ENCODE data around the gene MRPL43. TPM values are rescaled to one million over a fixed set of nuclear protein-coding genes. Genes with fewer than 3 reads are reported as not detected.

MRPL43 gene
- total RNA-seq, 1 experiment from 2014 or later = 136 TPM

GRCh38 chr10:101031128-101031795 is 44.0 kb upstream of the MRPL43 start, which contains the start of the genes PDZD7 and SFXN3:
Gene PDZD7 (minus strand): TSS chr10:101031129. CDS start chr10:101030219, 910 bp downstream.
Gene SFXN3 (plus strand): TSS chr10:101031234. CDS start chr10:101034695, 3,461 bp downstream.
- Histone ChIP-seq H3K79me2 (ENCODE audit: insufficient read depth, low read length) (peaks cover 12% of the 10 kb centered on the region), H3K9me3 (ENCODE audit: control insufficient read depth in 1 of 2, insufficient read depth in 1 of 2, low read depth in 1 of 2, low read length in 2 of 2) (no peaks in the 10 kb centered on the region), H3K27ac (ENCODE audit: low read depth, low read length) (peak within 1 kb of the TSS; percentile 81), H3K36me3 (ENCODE audit: control insufficient read depth in 1 of 2, insufficient read depth in 2 of 2, low read length in 2 of 2) (peaks cover 12 to 18% of the 10 kb centered on the region in 2 experiments; a peak in 3 of 4 replicates), H3K9ac (ENCODE audit: low read length) (peak within 1 kb of the TSS; percentile 87), H4K20me1 (ENCODE audit: insufficient read depth) (no peaks in the 10 kb centered on the region), H3K9me2 (ENCODE audit: insufficient read depth) (no peaks in the 10 kb centered on the region), H2AFZ (ENCODE audit: low read depth, low read length, poor library complexity, severe bottlenecking) (peak within 1 kb of the TSS; percentile 53), H3K27me3 (ENCODE audit: insufficient read depth, low read length) (no peaks in the 10 kb centered on the region), H3K4me2 (ENCODE audit: low read length) (peak within 1 kb of the TSS; percentile 96), H3K4me3 (replicated peaks in 1 of 2; ENCODE audit: low read depth in 1 of 2, low read length in 2 of 2) (peak within 1 kb of the TSS; percentile 67 to 87), H3K4me1 (ENCODE audit: control insufficient read depth in 1 of 2, insufficient read depth in 2 of 2, low read length in 2 of 2) (peaks cover 32 to 56% of the 10 kb centered on the region in 2 experiments)
- RAD21 ChIA-PET (ENCODE audit: low non-redundant PET in 1 of 2, low total read pairs in 2 of 2, uncharacterized antibody in 2 of 2, unreplicated experiment in 2 of 2) = interaction anchor here in 1 of 2 experiments (1.3 kb wide), 1 partner anchor 17 kb away, joined by 5 read pairs; no protein-coding TSS in a partner anchor
- TF ChIP-seq CBX3 (IDR thresholded peaks at IDR 0.05; ENCODE audit: low read depth) (no peak), SP1 (IDR thresholded peaks at IDR 0.05; ENCODE audit: low read depth) (no peak), JUND (IDR thresholded peaks at IDR 0.05) (no peak), RAD21 (IDR thresholded peaks at IDR 0.05; ENCODE audit: low read depth) (no peak), FOSL1 (IDR thresholded peaks at IDR 0.05; ENCODE audit: low read depth) (no peak), MAX (IDR thresholded peaks at IDR 0.05) (no peak), TCF7L2 (IDR thresholded peaks at IDR 0.05; ENCODE audit: borderline replicate concordance, extremely low read depth, insufficient read depth, insufficient read length) (no peak), EGR1 (IDR thresholded peaks at IDR 0.05; ENCODE audit: low read depth) (no peak), ATF3 (IDR thresholded peaks at IDR 0.05) (no peak), EZH2phosphoT487 (IDR thresholded peaks at IDR 0.05; ENCODE audit: borderline replicate concordance) (no peak), ZNF274 (IDR thresholded peaks at IDR 0.05; ENCODE audit: low read depth, low read length) (no peak), POLR2AphosphoS5 (IDR thresholded peaks at IDR 0.05; ENCODE audit: low read depth, low read length) (no peak; the same call in none of the 2 replicates)
- CTCF ChIA-PET = interaction anchor here (0.8 to 5.8 kb wide), 16 partner anchors 11 to 111 kb away, joined by 3 to 71 read pairs (median 6); partner anchors contain the start of gene KAZALD1
- POLR2A ChIA-PET = interaction anchor here (0.9 to 2.0 kb wide), 13 partner anchors 9 to 111 kb away, joined by 3 to 12 read pairs (median 4); no protein-coding TSS in a partner anchor
- peak; percentile 87 for ATAC-seq
- BruUV-seq (replicated peaks) = no TSS peak
- DNase-seq (ENCODE audit: low read depth, low spot score) = peak; percentile 94
- intact Hi-C loops (cut with micrococcal nuclease) = no loop called here

Measured in HCT116 (cell line).